Endothelial cell of umbilical vein (primary cell): ENCODE data around the gene TAOK1.

Source experiments
- CTCF ChIP-seq, 2 donors: IDR thresholded peaks; 1 replicate in 1 of 2; 2 replicates in 1 of 2; pipeline ENCODE4 v1.5.1; 2011; ENCODE audit warnings: low read length in 2 of 2, mild to moderate bottlenecking in 2 of 2, moderate library complexity in 2 of 2, control low read depth in 1 of 2, inconsistent platforms in 1 of 2, low read depth in 1 of 2; ENCODE audit not compliant: insufficient read depth in 1 of 2; ENCODE audit errors: extremely low read depth in 1 of 2
- EZH2 ChIP-seq: IDR thresholded peaks from 2 replicates; pipeline ENCODE4 v1.6.1; 2012; ENCODE audit warnings: borderline replicate concordance, low read depth, mild to moderate bottlenecking, moderate library complexity, low read length, inconsistent platforms; ENCODE audit not compliant: severe bottlenecking
- FOS ChIP-seq: IDR thresholded peaks from 2 replicates; pipeline ENCODE4 v1.6.1; 2011; ENCODE audit warnings: mild to moderate bottlenecking, low read length, moderate library complexity, borderline replicate concordance; ENCODE audit not compliant: insufficient read depth
- GATA2 ChIP-seq: IDR thresholded peaks from 2 replicates; pipeline ENCODE4 v1.7.0; 2011; ENCODE audit warnings: low read depth, mild to moderate bottlenecking, moderate library complexity, mixed read lengths, low read length; ENCODE audit not compliant: insufficient read length, insufficient read depth
- JUN ChIP-seq: IDR thresholded peaks from 2 replicates; pipeline ENCODE4 v1.6.1; 2011; ENCODE audit warnings: borderline replicate concordance, low read depth; ENCODE audit not compliant: insufficient read length, insufficient read depth
- MAX ChIP-seq: IDR thresholded peaks from 2 replicates; pipeline ENCODE4 v1.6.1; 2011; ENCODE audit not compliant: insufficient read depth, insufficient read length
- MYC ChIP-seq: IDR thresholded peaks from one replicate; pipeline ENCODE4 v1.6.1; 2011; ENCODE audit warnings: mild to moderate bottlenecking, low read depth, low read length
- POLR2A ChIP-seq: IDR thresholded peaks from 2 replicates; pipeline ENCODE4 v1.6.1; 2012; ENCODE audit warnings: low read depth, mild to moderate bottlenecking, control low read depth, low read length
- POLR2AphosphoS5 ChIP-seq: IDR thresholded peaks from 2 replicates; pipeline ENCODE4 v1.6.1; 2012; ENCODE audit warnings: low read depth, mild to moderate bottlenecking, control low read depth, low read length, moderate library complexity; ENCODE audit not compliant: insufficient read depth

- TF ChIP-seq CTCF (IDR thresholded peaks at IDR 0.05; ENCODE audit: extremely low read depth in 1 of 2, insufficient read depth in 1 of 2, low read depth in 1 of 2, low read length in 2 of 2) (no peak), EZH2 (no peak), MYC (no peak), POLR2AphosphoS5 (no peak), POLR2A (no peak), JUN (no peak), GATA2 (no peak), MAX (no peak), FOS (no peak)
Measured at GRCh38 chr17:29445844-29446243, 55.7 kb downstream of the TAOK1 start.
